Activated CD4-positive, alpha-beta T cell treated with anti-CD3 and anti-CD28 coated beads for 36 hours (primary cell): ENCODE data around the gene TBRG4. TPM values are rescaled to one million over a fixed set of nuclear protein-coding genes. Genes with fewer than 3 reads are reported as not detected.
A peak's percentile ranks its signal among the peaks of the same experiment; 100 is the strongest.

Experiments
- ATAC-seq: fragments of 200-7000 bp; cut with Tn5 transposase; one replicate; pipeline ENCODE4 v1.10.0; 2021; ENCODE audit warnings: mild to moderate bottlenecking, moderate library complexity
- CTCF ChIA-PET: fragments of 350-600 bp; sonication (Branson Sonifier 250); formaldehyde crosslinking; loops from one replicate; lab custom pipeline; 2021; ENCODE audit warnings: antibody characterized with exemption; lab: Charles Lee
- POLR2A ChIA-PET: fragments of 350-600 bp; sonication (Branson Sonifier 250); formaldehyde crosslinking; loops from one replicate; lab custom pipeline; 2021; ENCODE audit warnings: antibody characterized with exemption, inconsistent platforms; lab: Charles Lee
- DNase-seq: peaks from one replicate; pipeline ENCODE4 v3.0.0-alpha.2; 2020
- H3K27ac Mint-ChIP-seq: one replicate; pipeline ENCODE4 v1.8.0; 2021; ENCODE audit warnings: mixed read lengths
- H3K27me3 Mint-ChIP-seq: one replicate; pipeline ENCODE4 v1.8.0; 2021; ENCODE audit warnings: mixed read lengths
- H3K36me3 Mint-ChIP-seq: one replicate; pipeline ENCODE4 v1.8.0; 2021; ENCODE audit warnings: low read depth, mixed read lengths
- H3K4me1 Mint-ChIP-seq: one replicate; pipeline ENCODE4 v1.8.0; 2021; ENCODE audit warnings: mixed read lengths
- H3K4me3 Mint-ChIP-seq: one replicate; pipeline ENCODE4 v1.8.0; 2021; ENCODE audit warnings: mild to moderate bottlenecking, moderate library complexity, mixed read lengths
- H3K9me3 Mint-ChIP-seq: one replicate; pipeline ENCODE4 v1.8.0; 2021; ENCODE audit warnings: low read depth, mixed read lengths
- intact Hi-C, 2 experiments: fragments of 100-400 bp; cut with DNase I in 1 of 2; cut with micrococcal nuclease in 1 of 2; formaldehyde crosslinking; loops; one replicate each; pipeline versions ENCODE4 v1.14.2 to v1.15.1; 2022 to 2024; cut with DNase I, micrococcal nuclease
- total RNA-seq, 2 experiments: library from RNA; stranded (reverse); gene quantifications; one replicate each; pipeline ENCODE4 v1.2.3, GENCODE V29; 2021

The TBRG4 gene
- total RNA-seq, 2 experiments from 2014 or later, result 158 to 163 TPM

DNA sequence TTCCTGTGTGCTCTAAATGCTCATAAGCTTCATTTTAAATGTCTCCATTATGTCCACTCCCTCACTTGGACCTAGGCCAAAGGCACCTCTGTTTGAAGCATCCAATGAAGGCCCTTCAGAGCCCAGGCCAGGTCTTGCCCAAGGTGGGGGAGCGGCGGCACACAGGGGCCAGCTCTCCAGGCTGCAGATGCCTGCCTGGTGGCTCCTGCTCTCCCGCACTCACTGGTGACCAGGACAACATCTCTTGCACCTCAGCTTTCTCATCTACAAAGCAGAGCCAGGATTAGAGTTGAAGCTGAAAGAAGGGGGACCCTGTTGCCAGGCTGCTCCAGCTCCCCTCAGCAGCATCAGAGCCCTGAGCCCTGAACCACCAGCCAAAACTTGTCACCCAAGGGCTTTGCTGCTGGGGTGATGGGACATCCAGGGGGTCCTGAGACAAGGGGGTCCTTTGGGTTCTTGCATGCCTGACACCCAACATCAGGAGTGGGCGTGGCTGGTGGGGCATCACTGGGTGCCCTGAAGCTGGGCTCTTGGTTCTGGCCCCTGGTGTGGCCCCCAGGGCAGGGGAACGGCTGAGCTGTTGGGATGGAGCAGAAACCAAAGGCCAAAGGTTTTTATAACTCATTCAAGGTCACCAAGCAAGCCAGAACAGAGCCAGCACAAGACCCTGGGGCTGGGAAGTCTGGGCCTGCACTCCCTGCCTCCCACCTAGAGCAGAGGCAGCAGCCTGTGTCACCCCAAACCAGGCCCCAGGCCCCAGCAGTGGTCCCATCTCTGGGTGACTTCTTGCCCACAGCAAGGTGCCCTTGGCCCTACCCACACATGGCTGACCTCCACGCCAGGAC, 24.0 kb downstream of the TBRG4 start:
- ATAC-seq (no peak), DNase-seq (no peak)
- intact Hi-C loops, result no loop called here
- Mint-ChIP-seq H3K36me3 (no peaks in the 10 kb centered on the region), H3K9me3 (no peaks in the 10 kb centered on the region), H3K27ac (no peak overlapping the region), H3K4me3 (no peak overlapping the region), H3K27me3 (peaks cover 8% of the 10 kb centered on the region), H3K4me1 (peaks cover 5% of the 10 kb centered on the region)
- CTCF ChIA-PET, result interaction anchor here (0.6 to 1.0 kb wide), 2 partner anchors 12 to 60 kb away, joined by 3 read pairs; no protein-coding TSS in a partner anchor
- POLR2A ChIA-PET, result interaction anchor here (0.6 to 1.0 kb wide), 3 partner anchors 23 to 220 kb away, joined by 3 to 5 read pairs (median 3); partner anchors contain the start of gene TBRG4

DNA sequence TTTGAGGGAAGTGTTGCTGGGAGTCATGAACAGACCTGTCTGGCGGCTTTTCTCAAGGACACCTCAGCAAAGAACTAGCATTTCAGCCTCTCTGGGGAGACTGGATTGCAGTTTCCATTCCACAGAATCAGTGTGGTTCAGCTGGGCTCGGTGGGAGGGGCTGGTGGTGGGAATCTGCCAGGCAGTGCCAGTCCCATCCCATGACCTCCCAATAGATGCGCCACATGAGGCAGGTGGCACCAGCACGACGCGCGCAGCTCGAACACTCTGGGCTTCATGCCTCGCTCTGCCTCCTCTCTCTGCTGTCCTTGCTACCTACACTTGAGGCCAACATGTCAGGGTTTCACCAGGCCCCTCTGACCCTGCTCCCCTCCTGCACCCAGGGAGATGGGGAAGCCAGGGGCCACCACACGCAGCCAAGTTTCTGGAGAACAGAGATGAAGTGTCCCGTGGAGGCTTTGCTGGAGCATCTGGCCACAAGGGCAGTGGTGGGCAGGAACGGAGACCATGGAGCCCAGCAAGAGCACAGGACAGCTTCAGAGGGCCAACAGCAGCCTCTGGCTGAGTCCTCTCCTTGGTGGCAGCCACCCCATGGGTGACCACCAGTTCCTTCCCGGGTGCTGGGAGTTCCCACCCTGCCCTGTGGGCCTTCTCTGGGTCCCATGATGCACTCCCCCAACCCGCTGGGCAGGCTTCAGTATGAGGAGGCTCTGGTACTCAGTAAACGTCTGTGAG, 25.0 kb downstream of the TBRG4 start:
- no peak for DNase-seq
- H3K4me1 Mint-ChIP-seq, result peaks cover 5% of the 10 kb centered on the region

DNA sequence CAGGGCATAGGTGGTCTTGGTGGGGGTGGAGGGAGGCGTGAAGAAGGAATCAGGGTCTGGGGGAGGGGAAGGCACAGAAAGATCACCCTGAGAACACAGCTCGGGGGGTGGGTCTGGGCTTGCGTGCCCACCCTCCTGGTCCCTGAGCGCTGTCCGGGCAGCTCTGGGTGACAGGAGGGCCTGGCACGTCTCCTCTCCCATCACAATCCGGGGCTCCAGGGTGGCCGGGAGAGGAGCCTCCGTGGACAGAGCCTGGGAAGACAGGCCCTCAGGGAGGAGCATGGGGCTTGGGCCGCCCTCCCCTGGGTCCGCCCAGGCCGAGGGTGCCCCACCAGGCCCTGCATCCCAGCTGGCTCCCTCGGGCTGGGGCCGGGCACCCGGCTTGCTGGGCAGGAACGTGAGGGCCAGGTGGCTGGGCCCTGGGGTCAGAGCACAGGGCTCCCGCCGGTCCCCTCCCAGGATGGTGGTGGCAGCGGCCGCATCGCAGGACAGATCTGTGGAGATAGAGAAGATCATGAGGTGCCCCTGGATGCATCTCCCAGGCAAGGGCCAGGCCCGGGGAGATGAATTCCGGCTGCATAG, 25.8 kb downstream of the TBRG4 start:
- H3K36me3 Mint-ChIP-seq, result no peaks in the 10 kb centered on the region
- peaks cover 5% of the 10 kb centered on the region for H3K4me1 Mint-ChIP-seq
- POLR2A ChIA-PET, result interaction anchor here (0.7 kb wide), 1 partner anchor 84 kb away, joined by 4 read pairs; no protein-coding TSS in a partner anchor
- no peak overlapping the region for H3K27ac Mint-ChIP-seq
- no peaks in the 10 kb centered on the region for H3K9me3 Mint-ChIP-seq
- intact Hi-C loops, result no loop called here
- no peak overlapping the region for H3K4me3 Mint-ChIP-seq
- CTCF ChIA-PET, result interaction anchor here (0.7 kb wide), 1 partner anchor 143 kb away, joined by 3 read pairs; no protein-coding TSS in a partner anchor
- DNase-seq (no peak), ATAC-seq (no peak)
- peaks cover 8% of the 10 kb centered on the region for H3K27me3 Mint-ChIP-seq

More for the DNA sequence above, 25.0 kb downstream of the TBRG4 start:
- no peak overlapping the region for H3K4me3 Mint-ChIP-seq
- intact Hi-C loops, result no loop called here
- peaks cover 8% of the 10 kb centered on the region for H3K27me3 Mint-ChIP-seq
- H3K36me3 Mint-ChIP-seq, result no peaks in the 10 kb centered on the region
- CTCF ChIA-PET, result interaction anchor here (1.0 kb wide), 1 partner anchor 59 kb away, joined by 3 read pairs; no protein-coding TSS in a partner anchor
- POLR2A ChIA-PET, result interaction anchor here (0.6 to 1.0 kb wide), 3 partner anchors 24 to 219 kb away, joined by 3 to 5 read pairs (median 3); partner anchors contain the start of gene TBRG4
- H3K9me3 Mint-ChIP-seq, result no peaks in the 10 kb centered on the region
- no peak for ATAC-seq
- H3K27ac Mint-ChIP-seq, result no peak overlapping the region

DNA sequence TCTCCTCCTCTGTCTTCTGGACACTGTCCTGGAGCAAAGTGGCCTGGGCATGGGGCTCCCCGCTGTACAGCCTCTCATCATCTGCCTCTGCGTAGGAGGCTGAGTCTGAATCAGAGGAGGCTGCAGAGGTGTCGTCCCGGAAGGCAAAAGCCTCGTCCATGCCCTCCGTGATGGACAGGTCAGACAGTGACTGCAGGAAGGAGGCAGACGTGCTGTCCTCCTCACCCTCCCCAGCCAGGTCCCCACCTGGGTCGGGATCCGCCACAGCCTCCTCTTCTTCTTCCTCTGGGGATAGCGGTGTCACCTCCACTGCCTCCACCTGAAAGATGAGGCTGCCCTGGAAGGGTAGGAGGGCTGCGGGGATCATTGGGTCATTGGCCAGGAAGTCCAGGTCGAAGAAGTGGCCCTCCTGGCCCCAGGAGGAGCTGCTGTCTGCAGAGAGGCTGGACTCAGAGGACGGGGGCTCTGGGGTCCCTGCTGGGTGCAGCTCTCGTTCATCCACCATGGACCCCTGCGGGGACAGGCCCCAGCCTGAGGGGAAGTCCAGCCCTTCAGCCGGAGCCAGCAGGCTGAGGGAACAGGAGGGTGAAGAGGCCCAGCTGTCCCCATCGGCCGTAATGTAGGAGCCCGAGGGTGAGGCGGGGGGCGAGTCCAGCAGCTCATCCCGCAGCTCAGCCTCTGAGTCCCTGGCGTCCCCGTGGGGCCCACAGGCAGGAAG, 26.4 kb downstream of the TBRG4 start:
- DNase-seq, result no peak
- ATAC-seq, result no peak
- Mint-ChIP-seq H3K4me1 (peaks cover 5% of the 10 kb centered on the region), H3K27me3 (peaks cover 8% of the 10 kb centered on the region), H3K36me3 (no peaks in the 10 kb centered on the region), H3K9me3 (no peaks in the 10 kb centered on the region), H3K27ac (no peak overlapping the region), H3K4me3 (no peak overlapping the region)
- ChIA-PET POLR2A (interaction anchor here (0.7 kb wide), 1 partner anchor 83 kb away, joined by 4 read pairs; no protein-coding TSS in a partner anchor), CTCF (interaction anchor here (0.7 kb wide), 1 partner anchor 142 kb away, joined by 3 read pairs; no protein-coding TSS in a partner anchor)
- intact Hi-C loops, result no loop called here

DNA sequence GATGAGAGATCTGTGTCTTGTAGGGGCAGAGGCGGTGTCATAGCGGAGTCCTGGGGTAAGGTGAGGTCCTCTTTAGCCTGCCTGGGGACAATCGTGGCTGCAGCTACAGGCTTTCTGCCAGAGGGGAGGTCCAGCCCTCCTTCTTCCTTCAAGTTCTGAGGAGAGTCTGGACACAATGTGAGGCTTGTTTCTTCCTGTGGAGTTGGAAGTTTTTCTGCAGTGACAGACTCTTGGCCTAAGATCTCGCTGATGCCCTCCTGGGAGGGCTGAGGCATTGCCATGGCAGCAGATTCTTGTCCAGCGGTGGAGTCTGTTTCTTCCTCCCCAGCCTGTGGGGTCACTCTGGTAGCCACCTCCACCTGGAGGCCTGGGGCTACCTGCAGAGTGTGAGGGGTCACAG, 27.2 kb downstream of the TBRG4 start:
- DNase-seq (peak; percentile 2), ATAC-seq (no peak)
- no peaks in the 10 kb centered on the region for H3K36me3 Mint-ChIP-seq
- ChIA-PET CTCF (no interaction called here), POLR2A (no interaction called here)
- H3K27me3 Mint-ChIP-seq, result peaks cover 2% of the 10 kb centered on the region
- no peak overlapping the region for H3K4me3 Mint-ChIP-seq
- peaks cover 2% of the 10 kb centered on the region for H3K4me1 Mint-ChIP-seq
- intact Hi-C loops, result no loop called here
- no peaks in the 10 kb centered on the region for H3K9me3 Mint-ChIP-seq
- H3K27ac Mint-ChIP-seq, result no peak overlapping the region

DNA sequence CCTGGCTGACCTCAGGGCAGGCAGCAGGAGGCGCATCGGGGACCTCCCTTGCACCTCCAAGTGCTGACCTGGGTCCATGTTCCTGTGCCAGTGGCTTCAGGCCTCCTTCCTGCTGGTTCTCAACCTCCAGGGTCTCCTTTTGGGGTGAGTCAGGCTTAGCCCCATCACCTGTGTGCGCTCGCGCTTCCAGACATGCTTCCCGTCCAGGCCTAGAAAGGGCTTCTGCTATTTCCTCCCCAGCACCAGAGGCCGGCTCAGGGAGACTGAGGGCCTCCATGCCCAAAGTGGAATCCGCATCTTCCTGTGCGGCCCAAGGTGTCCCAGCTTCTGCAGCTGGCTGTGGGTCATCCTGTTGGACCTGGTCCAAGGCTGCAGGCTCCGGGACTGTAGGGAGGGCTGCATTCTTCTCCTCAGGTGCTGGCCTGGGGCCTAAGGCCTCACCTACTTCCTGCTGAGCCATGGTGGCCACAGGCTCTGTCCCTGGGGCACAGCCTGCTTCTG, 28.6 kb downstream of the TBRG4 start:
- peak; percentile 3 for DNase-seq
- no peaks in the 10 kb centered on the region for H3K36me3 Mint-ChIP-seq
- no peak overlapping the region for H3K27ac Mint-ChIP-seq
- no peak overlapping the region for H3K4me3 Mint-ChIP-seq
- no peaks in the 10 kb centered on the region for H3K4me1 Mint-ChIP-seq
- no peak for ATAC-seq
- ChIA-PET CTCF (no interaction called here), POLR2A (no interaction called here)
- H3K27me3 Mint-ChIP-seq, result no peaks in the 10 kb centered on the region
- intact Hi-C loops, result no loop called here
- no peaks in the 10 kb centered on the region for H3K9me3 Mint-ChIP-seq

DNA sequence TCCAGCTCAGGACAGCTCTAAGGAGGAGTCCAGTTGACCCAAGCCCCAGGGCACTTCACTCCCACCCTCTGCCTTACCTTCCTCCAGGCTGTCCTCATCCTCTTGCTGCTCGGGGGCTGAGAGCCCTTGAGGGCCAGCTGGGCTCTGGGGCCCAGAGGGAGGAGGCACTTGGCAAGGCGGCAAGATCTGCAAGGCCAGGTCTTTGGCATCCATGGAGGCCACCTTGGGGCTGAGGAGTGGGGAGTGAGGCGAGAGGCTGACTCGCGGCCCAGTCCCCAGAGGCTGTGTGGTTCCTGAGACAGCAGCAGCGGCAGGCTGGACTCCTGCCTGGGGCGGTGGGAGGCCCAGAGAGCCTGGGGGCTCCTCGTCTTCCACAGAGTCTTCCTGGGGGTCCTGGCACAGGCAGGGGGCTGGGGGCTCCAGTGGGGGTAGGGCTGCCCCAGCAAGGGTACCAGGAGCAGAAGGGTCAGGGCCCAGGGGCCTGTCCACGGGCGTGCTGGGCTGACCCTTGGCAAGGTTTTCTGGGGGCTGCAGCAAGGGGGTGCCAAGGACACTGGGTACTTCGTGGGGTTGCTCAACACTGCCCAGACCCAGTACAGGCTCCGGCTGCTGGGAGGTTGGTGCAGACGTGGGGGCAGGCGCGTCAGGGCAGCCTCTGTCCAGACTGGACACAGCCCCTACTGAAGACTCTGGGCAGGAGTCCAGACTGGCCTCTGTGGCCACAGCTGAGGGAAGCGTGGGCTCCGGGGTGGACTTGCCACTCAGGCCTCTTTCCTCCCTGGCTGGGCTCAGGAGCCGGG, 29.3 kb downstream of the TBRG4 start:
- ATAC-seq, result no peak
- Mint-ChIP-seq H3K9me3 (no peaks in the 10 kb centered on the region), H3K27me3 (no peaks in the 10 kb centered on the region), H3K36me3 (no peaks in the 10 kb centered on the region), H3K4me1 (no peaks in the 10 kb centered on the region), H3K27ac (no peak overlapping the region), H3K4me3 (no peak overlapping the region)
- peak; percentile 3 for DNase-seq
- ChIA-PET POLR2A (no interaction called here), CTCF (no interaction called here)
- intact Hi-C loops, result no loop called here

DNA sequence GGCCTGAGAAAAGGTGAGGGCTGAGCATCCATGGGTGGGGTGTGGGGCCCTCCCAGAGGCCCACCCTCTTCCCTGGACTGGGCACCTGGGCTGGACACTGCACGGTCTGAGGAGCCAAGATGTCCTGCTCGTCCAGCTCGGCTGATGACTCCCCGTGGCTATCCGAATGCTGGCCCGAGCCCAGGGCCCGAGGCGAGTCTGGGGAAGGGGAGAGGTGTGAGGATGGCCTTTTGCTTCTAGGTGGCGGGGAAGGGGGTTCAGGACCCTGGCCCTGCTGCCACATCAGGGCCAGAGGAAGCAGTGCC, 29.9 kb downstream of the TBRG4 start:
- no peaks in the 10 kb centered on the region for H3K27me3 Mint-ChIP-seq
- ATAC-seq (no peak), DNase-seq (no peak)
- H3K27ac Mint-ChIP-seq, result no peak overlapping the region
- no peaks in the 10 kb centered on the region for H3K4me1 Mint-ChIP-seq
- CTCF ChIA-PET, result no interaction called here
- intact Hi-C loops, result no loop called here
- H3K4me3 Mint-ChIP-seq, result no peak overlapping the region
- POLR2A ChIA-PET, result no interaction called here
- H3K9me3 Mint-ChIP-seq, result no peaks in the 10 kb centered on the region
- no peaks in the 10 kb centered on the region for H3K36me3 Mint-ChIP-seq

DNA sequence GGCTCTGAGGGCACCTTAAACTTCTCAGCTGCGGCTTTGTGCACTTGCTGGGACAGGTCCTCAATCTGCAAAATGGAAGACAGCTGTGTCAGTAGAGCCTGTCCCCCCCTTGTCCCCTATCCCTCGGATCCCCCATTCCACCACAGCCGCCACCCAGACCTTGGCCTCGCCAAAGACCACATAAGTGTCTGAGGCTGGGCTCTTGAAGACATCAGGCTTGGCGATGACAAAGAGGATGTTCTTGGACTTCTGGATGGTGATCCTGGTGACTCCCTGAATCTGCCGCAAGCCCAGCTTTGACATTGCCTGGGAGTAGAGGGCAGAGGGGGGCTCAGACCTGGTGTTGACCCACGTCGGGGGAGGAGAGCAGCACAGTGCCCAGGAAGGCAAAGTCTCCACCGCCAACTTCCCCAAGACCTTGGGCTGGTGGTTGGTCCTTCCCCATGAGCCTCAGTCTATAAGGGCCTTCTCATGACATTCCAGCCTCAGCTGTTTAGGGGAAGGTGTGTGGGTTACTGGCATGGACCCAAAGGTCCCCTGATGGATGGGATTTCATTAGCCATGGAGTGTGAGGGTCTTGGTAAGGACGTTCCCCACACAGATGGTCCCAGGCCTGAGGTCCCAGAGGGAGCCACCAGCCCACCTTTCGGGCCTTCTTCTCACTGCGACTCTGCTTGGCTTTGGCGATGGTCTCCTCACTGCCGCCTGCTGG, 30.4 kb downstream of the TBRG4 start:
- peaks cover 3% of the 10 kb centered on the region for H3K36me3 Mint-ChIP-seq
- CTCF ChIA-PET, result no interaction called here
- DNase-seq, result no peak
- ATAC-seq, result no peak
- H3K27me3 Mint-ChIP-seq, result no peaks in the 10 kb centered on the region
- no peak overlapping the region for H3K4me3 Mint-ChIP-seq
- H3K27ac Mint-ChIP-seq, result no peak overlapping the region
- POLR2A ChIA-PET, result no interaction called here
- no peaks in the 10 kb centered on the region for H3K4me1 Mint-ChIP-seq
- intact Hi-C loops, result no loop called here
- no peaks in the 10 kb centered on the region for H3K9me3 Mint-ChIP-seq
